ENCODE data around the gene NUPR2. TPM values are rescaled to one million over a fixed set of nuclear protein-coding genes. Genes with fewer than 3 reads are reported as not detected.
"Not testable (repeated sequence)": the region's sequence is repeated elsewhere in the genome, so short reads cannot be mapped to it uniquely, and the experiment has no call there.

The NUPR2 gene
- total RNA-seq, 1 donor from 2014 or later, result 1.5 TPM

GRCh38 chr7:56121440-56121839 is 5.2 kb upstream of the NUPR2 start:
- no peak for TF ChIP-seq CTCF (IDR thresholded peaks at IDR 0.05; ENCODE audit: insufficient read depth, low read length, poor library complexity, severe bottlenecking)
- Histone ChIP-seq H3K4me3 (ENCODE audit: low read depth, low read length) (no peak overlapping the region), H3K27me3 (ENCODE audit: control insufficient read depth, insufficient read depth, low read length) (peaks cover 1% of the 10 kb centered on the region), H3K36me3 (ENCODE audit: control insufficient read depth, insufficient read depth, low read length) (no peaks in the 10 kb centered on the region)
- no peak for DNase-seq (ENCODE audit: low read depth)

GRCh38 chr7:56112244-56112643 is 4.0 kb downstream of the NUPR2 start:
- not testable (repeated sequence) for H3K36me3 ChIP-seq (ENCODE audit: control insufficient read depth, insufficient read depth, low read length); H3K27me3 ChIP-seq (ENCODE audit: control insufficient read depth, insufficient read depth, low read length); H3K4me3 ChIP-seq (ENCODE audit: low read depth, low read length); DNase-seq (ENCODE audit: low read depth)

GRCh38 chr7:56110611-56111010 is 5.6 kb downstream of the NUPR2 start:
- TF ChIP-seq CTCF (IDR thresholded peaks at IDR 0.05; ENCODE audit: insufficient read depth, low read length, poor library complexity, severe bottlenecking), result no peak
- DNase-seq (ENCODE audit: low read depth), result no peak

GRCh38 chr7:56107954-56108258 is 8.3 kb downstream of the NUPR2 start:
- no peak overlapping the region for H3K4me3 ChIP-seq (ENCODE audit: low read depth, low read length)
- no peaks in the 10 kb centered on the region for H3K27me3 ChIP-seq (ENCODE audit: control insufficient read depth, insufficient read depth, low read length)
- no peak for TF ChIP-seq CTCF (IDR thresholded peaks at IDR 0.05; ENCODE audit: insufficient read depth, low read length, poor library complexity, severe bottlenecking)
- peaks cover 2% of the 10 kb centered on the region for H3K36me3 ChIP-seq (ENCODE audit: control insufficient read depth, insufficient read depth, low read length)
- no peak for DNase-seq (ENCODE audit: low read depth)

More at GRCh38 chr7:56110611-56111010, 5.6 kb downstream of the NUPR2 start:
- Histone ChIP-seq H3K27me3 (ENCODE audit: control insufficient read depth, insufficient read depth, low read length) (no peaks in the 10 kb centered on the region), H3K4me3 (ENCODE audit: low read depth, low read length) (no peak overlapping the region), H3K36me3 (ENCODE audit: control insufficient read depth, insufficient read depth, low read length) (no peaks in the 10 kb centered on the region)

- peak; percentile 98 for DNase-seq (ENCODE audit: low read depth)
- Histone ChIP-seq H3K36me3 (ENCODE audit: control insufficient read depth, insufficient read depth, low read length) (peaks cover 2% of the 10 kb centered on the region), H3K27me3 (ENCODE audit: control insufficient read depth, insufficient read depth, low read length) (no peaks in the 10 kb centered on the region), H3K4me3 (ENCODE audit: low read depth, low read length) (peak within 1 kb of the TSS; percentile 85)
- TF ChIP-seq CTCF (IDR thresholded peaks at IDR 0.05; ENCODE audit: insufficient read depth, low read length, poor library complexity, severe bottlenecking), result no peak
Measured at GRCh38 chr7:56106108-56107073, 9.8 kb downstream of the NUPR2 start, which contains the start of gene CHCHD2. TSS of gene CHCHD2 (minus strand) at chr7:56106476. CDS start at chr7:56106413, 63 bp downstream.

GRCh38 chr7:56105508-56105907 is 10.7 kb downstream of the NUPR2 start:
- peak; percentile 55 for DNase-seq (ENCODE audit: low read depth)
- peaks cover 4% of the 10 kb centered on the region for H3K36me3 ChIP-seq (ENCODE audit: control insufficient read depth, insufficient read depth, low read length)

GRCh38 chr7:56104138-56104537 is 12.1 kb downstream of the NUPR2 start:
- H3K4me3 ChIP-seq (ENCODE audit: low read depth, low read length); H3K36me3 ChIP-seq (ENCODE audit: control insufficient read depth, insufficient read depth, low read length); H3K27me3 ChIP-seq (ENCODE audit: control insufficient read depth, insufficient read depth, low read length); DNase-seq (ENCODE audit: low read depth): not testable (repeated sequence)

More at GRCh38 chr7:56105508-56105907, 10.7 kb downstream of the NUPR2 start:
- peak overlapping the region; percentile 85 for H3K4me3 ChIP-seq (ENCODE audit: low read depth, low read length)
- TF ChIP-seq CTCF (IDR thresholded peaks at IDR 0.05; ENCODE audit: insufficient read depth, low read length, poor library complexity, severe bottlenecking), result no peak
- no peaks in the 10 kb centered on the region for H3K27me3 ChIP-seq (ENCODE audit: control insufficient read depth, insufficient read depth, low read length)

All from kidney epithelial cell (primary cell).